NCI-H1694 (cell line): ENCODE measurements around the gene ARHGEF39.

Source experiments
- DNase-seq: peaks from one replicate; lab custom pipeline; 2025; lab: John Stamatoyannopoulos, UW

The ARHGEF39 gene

GRCh38 chr9:35675204-35675603 lies 10.2 kb upstream of the ARHGEF39 start:
- no peak for DNase-seq

GRCh38 chr9:35674025-35674361 lies 9.0 kb upstream of the ARHGEF39 start:
- no peak for DNase-seq

GRCh38 chr9:35673132-35674024 lies 8.4 kb upstream of the ARHGEF39 start, which contains the start of gene CA9:
TSS of gene CA9 (plus strand) at chr9:35673928. CDS start at chr9:35673960, 32 bp downstream.
- peak; percentile 48 for DNase-seq

GRCh38 chr9:35669331-35670145 lies 4.5 kb upstream of the ARHGEF39 start:
- no peak for DNase-seq

GRCh38 chr9:35667939-35668338 lies 2.9 kb upstream of the ARHGEF39 start:
- DNase-seq: no peak

GRCh38 chr9:35666549-35666948 lies 1.6 kb upstream of the ARHGEF39 start:
- no peak for DNase-seq

- DNase-seq: no peak
These were observed 1.1 kb upstream of the ARHGEF39 start for GRCh38 chr9:35666045-35666444.

- DNase-seq: no peak
These were observed 450 bp upstream of the ARHGEF39 start for GRCh38 chr9:35665471-35665818.

GRCh38 chr9:35662437-35662836 lies 2.6 kb downstream of the ARHGEF39 start:
- DNase-seq: no peak

- DNase-seq: no peak
These were observed 3.1 kb downstream of the ARHGEF39 start for GRCh38 chr9:35661756-35662350.

- peak; percentile 6 for DNase-seq
These were observed 4.0 kb downstream of the ARHGEF39 start for GRCh38 chr9:35660966-35661415.

- no peak for DNase-seq
These were observed 5.7 kb downstream of the ARHGEF39 start for GRCh38 chr9:35659340-35659739.

GRCh38 chr9:35658968-35659220 lies 6.1 kb downstream of the ARHGEF39 start:
- no peak for DNase-seq

- peak; percentile 84 for DNase-seq
These were observed 6.6 kb downstream of the ARHGEF39 start, which contains the start of gene CCDC107 for GRCh38 chr9:35658137-35658967. TSS of gene CCDC107 (plus strand) at chr9:35658292. CDS start at chr9:35658380, 88 bp downstream.

GRCh38 chr9:35657546-35658136 lies 7.4 kb downstream of the ARHGEF39 start, which contains the start of gene RMRP:
TSS of gene RMRP (minus strand) at chr9:35658019.
- peak; percentile 98 for DNase-seq

GRCh38 chr9:35656831-35657545 lies 8.0 kb downstream of the ARHGEF39 start:
- peak; percentile 56 for DNase-seq

GRCh38 chr9:35656348-35656747 lies 8.6 kb downstream of the ARHGEF39 start:
- no peak for DNase-seq

GRCh38 chr9:35653611-35654010 lies 11.4 kb downstream of the ARHGEF39 start:
- DNase-seq: no peak

GRCh38 chr9:35652829-35653209 lies 12.2 kb downstream of the ARHGEF39 start:
- no peak for DNase-seq

GRCh38 chr9:35651956-35652828 lies 12.8 kb downstream of the ARHGEF39 start:
- no peak for DNase-seq
